22Rv1 (cell line): Measurements from ENCODE around the gene SPRR4.

Experiments
- ZFX ChIP-seq: fragments of 450-650 bp; IDR thresholded peaks from 2 replicates; pipeline ENCODE4 v1.6.1; 2017; ENCODE audit warnings: antibody characterized with exemption, borderline replicate concordance
- TF ChIP-seq, protein P1 (sequence below): fragments of 450-650 bp; IDR thresholded peaks from 2 replicates; pipeline ENCODE4 v1.5.1; 2017; ENCODE audit warnings: mild to moderate bottlenecking

DNA sequence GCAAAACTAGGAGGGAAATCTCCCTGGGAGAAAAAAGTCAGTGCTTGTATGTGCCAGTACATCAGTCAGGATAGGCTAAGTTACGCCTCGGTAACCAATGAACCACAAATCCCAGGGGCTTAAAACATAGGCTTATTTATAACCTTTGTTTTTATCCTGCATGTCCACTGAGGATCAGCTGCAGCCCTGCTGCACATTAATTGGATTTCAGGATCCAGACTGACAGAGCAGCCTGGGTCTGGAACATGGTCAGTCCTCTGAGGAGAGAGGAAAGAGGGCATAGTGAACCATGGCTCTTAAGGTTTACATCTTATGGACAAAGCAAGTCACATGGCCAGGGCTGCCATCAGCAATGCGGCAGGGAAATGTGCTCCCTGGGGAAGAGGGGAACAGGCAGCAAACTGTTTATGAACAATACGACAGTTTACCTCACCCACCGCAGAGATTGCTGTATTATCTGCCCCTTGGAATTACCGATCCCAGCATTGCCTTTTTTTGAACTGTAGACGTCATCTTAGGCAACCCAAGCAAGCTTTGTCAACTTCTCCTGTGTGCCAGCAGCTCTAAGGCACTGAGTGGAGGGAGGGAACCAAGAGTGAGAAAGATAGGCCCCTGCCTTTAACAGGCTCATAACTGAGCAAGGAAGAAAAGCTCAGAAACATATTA is 9.1 kb upstream of the SPRR4 start:
- TF ChIP-seq, protein P1, sequence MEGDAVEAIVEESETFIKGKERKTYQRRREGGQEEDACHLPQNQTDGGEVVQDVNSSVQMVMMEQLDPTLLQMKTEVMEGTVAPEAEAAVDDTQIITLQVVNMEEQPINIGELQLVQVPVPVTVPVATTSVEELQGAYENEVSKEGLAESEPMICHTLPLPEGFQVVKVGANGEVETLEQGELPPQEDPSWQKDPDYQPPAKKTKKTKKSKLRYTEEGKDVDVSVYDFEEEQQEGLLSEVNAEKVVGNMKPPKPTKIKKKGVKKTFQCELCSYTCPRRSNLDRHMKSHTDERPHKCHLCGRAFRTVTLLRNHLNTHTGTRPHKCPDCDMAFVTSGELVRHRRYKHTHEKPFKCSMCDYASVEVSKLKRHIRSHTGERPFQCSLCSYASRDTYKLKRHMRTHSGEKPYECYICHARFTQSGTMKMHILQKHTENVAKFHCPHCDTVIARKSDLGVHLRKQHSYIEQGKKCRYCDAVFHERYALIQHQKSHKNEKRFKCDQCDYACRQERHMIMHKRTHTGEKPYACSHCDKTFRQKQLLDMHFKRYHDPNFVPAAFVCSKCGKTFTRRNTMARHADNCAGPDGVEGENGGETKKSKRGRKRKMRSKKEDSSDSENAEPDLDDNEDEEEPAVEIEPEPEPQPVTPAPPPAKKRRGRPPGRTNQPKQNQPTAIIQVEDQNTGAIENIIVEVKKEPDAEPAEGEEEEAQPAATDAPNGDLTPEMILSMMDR, result no peak
- TF ChIP-seq ZFX, result no peak
